PC-9 (cell line): ENCODE measurements around the gene LHX4.

Experiments
- EZH2 ChIP-seq: fragments of 200-600 bp; sonication (generic); IDR thresholded peaks from 2 replicates; pipeline ENCODE4 v1.8.0; 2017; ENCODE audit warnings: antibody characterized with exemption, low read depth
- TF ChIP-seq, protein P1 (sequence below): fragments of 200-600 bp; sonication (generic); conservative IDR thresholded peaks from 2 replicates; pipeline ENCODE4 v1.6.1; 2017; ENCODE audit warnings: mixed run types, antibody characterized with exemption, mild to moderate bottlenecking, moderate library complexity

DNA sequence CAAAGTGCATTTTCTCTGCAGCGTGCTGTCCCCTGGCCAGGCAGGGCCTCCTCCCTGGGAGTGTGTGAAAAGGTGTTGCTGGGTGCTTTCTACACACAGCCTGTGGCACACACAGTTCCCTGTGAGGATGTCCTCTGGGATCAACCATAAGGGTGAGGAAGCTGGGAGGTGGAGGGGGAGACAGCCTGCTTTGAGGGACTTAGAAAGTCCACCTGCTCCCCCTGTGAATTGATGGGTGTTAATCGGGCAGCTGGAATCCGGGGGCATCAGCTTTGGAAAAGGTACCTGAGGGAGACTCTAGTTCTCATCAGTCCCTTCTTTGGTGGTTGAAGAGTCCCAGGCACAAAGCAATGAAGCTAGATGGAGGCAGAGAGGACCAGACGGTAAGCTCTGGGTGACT lies 35.8 kb downstream of the LHX4 start:
- TF ChIP-seq, protein P1, sequence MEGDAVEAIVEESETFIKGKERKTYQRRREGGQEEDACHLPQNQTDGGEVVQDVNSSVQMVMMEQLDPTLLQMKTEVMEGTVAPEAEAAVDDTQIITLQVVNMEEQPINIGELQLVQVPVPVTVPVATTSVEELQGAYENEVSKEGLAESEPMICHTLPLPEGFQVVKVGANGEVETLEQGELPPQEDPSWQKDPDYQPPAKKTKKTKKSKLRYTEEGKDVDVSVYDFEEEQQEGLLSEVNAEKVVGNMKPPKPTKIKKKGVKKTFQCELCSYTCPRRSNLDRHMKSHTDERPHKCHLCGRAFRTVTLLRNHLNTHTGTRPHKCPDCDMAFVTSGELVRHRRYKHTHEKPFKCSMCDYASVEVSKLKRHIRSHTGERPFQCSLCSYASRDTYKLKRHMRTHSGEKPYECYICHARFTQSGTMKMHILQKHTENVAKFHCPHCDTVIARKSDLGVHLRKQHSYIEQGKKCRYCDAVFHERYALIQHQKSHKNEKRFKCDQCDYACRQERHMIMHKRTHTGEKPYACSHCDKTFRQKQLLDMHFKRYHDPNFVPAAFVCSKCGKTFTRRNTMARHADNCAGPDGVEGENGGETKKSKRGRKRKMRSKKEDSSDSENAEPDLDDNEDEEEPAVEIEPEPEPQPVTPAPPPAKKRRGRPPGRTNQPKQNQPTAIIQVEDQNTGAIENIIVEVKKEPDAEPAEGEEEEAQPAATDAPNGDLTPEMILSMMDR: no peak
- no peak for TF ChIP-seq EZH2
